GM18502 (cell line): ENCODE data around the gene HDAC9.
A peak's percentile ranks its signal among the peaks of the same experiment; 100 is the strongest.

ENCODE experiments used
- ATAC-seq: cut with Tn5 transposase; IDR thresholded peaks from one replicate; pipeline ENCODE4 v1.9.1; 2021; ENCODE audit warnings: mild to moderate bottlenecking; ENCODE audit not compliant: unreplicated experiment, poor library complexity

Gene HDAC9

DNA sequence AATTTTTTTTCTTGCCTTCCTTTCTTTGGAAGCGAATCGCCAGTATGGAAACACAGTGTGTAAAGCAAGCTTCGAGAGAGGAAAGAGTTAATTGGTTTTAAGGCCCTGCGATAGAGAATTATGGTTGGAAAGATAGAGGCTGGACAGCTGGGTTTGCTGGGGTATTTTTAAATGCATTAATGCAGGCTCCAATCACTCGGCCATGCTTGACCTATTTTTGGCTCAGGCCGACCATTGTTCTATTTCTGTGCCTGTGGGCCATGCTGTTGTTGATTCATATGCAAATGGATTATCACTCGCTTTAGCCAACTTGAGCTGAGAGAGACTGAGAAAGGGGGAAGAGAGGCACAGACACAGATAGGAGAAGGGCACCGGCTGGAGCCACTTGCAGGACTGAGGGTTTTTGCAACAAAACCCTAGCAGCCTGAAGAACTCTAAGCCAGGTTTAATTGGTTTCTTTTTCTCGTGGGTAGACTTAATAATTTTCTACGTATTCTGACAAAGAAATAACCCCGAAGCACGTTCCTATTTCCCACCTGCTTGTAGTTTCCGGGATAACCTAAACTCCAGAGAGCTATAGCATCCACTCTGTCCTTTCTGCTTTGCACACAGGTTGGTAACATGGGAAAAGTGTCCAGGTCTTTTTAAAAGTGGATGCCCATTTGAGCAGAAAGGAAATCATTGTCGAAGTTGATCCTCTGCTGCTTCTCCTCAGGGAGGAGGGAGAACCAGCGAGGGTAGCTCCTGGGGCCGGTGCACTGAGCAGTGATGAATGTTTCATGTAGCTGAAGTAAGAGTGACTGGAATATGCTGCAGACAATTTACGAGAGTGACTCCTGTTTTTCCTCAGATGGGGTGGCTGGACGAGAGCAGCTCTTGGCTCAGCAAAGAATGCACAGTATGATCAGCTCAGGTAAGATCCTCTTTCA, at the start of gene HDAC9:
Gene HDAC9 (plus strand): TSS at position 338 of the 929 bp plus-strand sequence. CDS start 554 bp downstream, at position 892.
- ATAC-seq: peak; percentile 94

DNA sequence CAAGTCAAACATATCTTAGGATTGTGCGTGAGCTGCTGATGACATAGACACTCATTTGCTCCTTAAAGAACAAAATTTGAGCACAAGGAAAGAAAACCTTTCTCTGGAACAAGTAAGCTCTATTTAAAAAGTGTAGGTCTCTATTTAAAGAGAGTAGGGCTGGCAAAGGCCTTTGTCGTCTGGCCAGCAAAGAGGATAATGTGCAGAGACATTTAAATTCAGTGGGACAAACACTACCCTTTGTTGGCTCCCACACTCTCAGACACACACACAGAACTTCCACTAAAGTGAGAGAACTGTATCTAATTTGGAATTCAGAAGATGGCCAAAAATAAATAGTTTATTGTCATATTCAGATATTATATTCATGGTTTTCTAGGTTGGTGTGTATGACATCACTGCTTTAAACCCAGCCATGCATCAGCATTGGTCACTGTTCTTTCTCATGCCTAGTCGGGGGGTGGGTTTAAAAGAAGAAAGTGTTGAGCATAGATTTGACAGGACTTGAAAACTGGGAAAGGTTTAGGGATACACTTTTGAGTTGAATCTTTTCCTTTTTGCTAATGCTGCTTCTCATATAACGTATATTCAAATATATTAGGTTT, 49.5 kb upstream of the HDAC9 start:
- no peak for ATAC-seq

DNA sequence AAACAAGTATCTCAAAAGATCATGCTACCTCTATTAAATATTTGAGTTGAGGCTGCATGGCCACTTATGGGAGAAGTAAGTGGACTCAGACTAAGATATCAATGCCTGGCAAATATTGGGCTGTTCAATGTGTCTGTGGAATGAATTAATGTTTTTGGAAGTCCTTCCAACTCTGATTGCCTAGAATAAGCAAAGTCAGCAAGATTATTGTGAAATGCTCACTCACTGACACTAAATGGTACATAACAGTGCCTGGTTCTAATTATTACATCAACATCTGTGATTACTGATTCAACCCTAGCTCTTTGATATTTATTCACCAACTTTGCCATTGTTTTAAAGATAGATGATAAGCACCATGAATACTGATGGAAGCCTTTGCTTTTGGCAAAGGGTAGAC, 45.5 kb upstream of the HDAC9 start:
- ATAC-seq: no peak

DNA sequence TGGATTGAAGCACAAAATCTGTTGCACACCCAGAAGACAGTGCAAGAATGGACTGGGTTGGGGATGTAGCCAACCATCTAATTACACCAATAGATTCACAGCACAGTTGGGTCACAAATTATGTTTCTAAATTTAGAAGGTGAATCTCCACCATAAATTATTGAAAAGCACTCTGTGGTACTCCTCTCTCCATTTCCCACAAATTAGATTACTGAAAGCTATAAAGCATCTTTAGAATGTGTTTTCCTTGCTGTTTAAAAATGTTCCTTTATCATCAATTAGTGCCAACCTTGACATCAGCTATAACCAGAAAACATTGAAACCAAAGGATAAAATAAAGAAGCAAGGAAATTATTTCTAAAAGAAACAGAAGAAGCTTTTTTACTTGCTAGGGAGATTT, 39.9 kb upstream of the HDAC9 start:
- no peak for ATAC-seq

DNA sequence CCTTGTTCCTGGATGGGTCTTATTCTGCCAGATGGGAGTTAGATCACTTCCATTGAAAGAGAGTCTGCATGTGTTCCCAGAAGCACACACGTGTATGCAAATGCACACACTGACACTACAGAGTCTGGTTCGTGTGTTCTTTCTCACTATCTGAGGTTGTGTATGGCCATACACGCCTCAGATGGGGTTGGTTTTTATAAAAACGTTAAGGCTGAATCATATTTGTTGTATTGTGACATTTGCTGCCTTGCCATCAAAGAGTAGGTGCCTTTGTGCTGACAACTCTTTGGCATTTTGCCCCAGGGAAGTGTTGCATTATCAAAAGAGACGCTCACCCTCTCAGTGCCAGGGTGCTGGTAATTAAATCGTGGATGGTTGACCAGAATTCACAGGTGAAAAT, 37.7 kb upstream of the HDAC9 start:
- no peak for ATAC-seq

DNA sequence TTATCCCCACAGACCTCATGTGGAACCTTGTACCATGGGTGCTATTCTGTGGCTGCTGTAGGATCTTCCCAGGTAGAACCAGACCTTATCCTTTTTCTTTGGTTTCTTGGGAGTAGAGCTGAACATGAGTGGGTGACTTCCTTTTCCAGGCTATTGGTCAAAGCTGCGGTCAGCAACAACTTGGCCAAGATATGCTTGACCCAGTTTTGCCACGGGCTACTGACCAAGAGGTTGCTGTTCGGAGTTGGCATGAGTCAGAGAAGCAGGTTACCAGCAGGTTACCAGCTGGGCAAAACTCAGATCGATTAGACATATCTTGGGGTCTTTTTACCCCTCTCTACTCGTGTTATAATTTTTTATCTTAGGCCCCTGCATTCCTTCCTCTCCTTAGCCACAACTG, 36.7 kb upstream of the HDAC9 start:
- no peak for ATAC-seq

DNA sequence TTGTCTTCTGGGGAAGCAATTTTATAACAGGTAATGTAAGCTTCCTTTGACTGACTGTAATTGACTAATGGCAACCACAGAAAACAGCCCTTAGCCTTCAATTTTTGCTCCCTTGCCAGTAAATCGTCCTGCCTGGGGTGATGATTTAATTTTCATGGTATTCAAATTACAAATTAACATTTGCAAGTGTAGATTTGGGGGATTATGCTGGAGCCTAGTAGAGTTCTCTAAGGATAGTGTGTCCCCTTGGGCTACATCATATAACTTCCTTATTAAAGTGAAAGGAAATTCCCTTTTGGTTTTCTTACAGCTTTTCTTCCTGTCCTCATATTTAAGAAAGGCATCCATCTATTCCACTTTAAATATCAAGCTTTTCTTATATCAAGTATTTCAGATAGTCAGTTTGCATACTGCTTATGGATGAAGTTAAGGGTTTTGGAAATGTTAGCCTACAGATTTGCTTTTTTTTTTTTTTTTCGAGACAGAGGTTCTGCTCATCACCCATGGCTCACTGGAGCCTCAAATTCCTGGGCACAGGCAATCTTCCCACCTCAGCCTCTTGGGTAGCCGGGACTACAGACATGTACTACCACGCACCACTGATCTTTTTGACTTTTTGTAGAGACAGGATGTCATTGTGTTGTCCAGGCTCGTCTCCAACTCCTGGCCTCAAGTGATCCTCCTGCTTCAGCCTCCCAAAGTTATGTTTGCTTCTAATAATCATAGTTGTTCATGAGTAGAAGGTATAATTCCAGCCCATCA, 35.9 kb upstream of the HDAC9 start:
- ATAC-seq: no peak

DNA sequence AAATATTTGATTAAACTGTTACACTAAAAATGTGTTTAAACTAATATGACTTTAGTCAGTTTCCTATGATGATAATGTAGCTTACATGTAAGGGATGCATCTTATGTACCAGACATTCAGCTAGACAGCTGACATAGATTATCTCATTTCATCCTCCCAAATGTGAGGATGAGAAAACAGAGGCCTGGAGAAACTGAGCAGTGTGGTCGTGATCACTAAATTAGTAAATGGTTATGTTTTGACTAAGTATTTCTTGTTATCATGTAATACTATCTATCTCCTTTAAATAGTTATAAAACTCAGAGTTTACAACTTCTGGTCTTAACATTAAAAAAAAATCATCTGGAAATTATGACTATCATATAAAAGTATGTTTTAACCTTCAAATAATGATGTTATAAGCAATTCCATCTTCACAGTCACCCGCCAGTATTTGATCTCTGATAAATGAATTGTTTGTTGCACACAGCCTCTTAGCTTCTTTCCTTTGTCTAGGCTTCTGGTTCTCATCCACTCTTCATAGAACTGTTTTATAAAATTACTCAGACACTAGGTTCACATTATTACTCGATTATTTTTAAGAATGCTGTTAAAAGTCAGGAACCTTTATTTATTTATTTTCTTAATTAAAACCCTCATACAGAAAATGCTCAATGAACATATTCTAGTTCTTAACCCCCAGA, 33.6 kb upstream of the HDAC9 start:
- ATAC-seq: peak; percentile 65

DNA sequence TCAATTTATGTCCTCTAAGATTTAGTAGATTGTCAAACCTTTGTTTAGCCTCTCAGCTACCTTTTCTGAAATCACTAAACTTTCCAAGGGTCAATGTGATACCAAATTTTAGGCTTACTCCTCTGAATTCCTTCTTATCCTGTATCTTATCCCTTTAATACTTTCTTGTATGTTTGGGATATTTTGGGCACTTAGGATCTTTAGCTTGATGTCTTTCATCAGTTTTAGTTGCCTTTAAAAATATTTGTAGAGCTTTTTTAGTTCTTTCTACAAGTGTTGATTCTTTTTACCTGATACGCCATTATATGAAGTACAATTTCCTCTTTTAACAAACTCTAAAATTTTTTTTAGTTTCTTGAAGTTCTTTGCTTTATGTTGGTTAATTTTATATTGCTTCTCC, 30.7 kb upstream of the HDAC9 start:
- ATAC-seq: no peak

DNA sequence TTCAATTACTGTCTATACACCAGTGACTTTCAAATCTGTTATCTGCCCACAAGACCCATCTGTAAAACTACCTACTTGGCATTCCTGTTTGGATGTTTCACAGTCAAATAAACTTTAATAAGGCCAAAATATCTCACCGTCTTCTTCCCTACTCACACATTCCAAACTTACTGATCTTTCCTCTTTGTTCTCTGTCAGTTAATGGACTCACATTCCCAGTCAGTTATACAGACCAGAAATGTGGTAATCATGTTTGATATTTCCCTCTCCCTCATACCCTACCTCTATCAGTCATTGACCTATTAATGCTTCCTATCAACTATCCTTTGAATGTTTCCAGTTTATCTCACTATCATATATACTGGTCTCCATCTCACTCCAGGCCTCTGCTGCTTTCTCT, 28.5 kb upstream of the HDAC9 start:
- ATAC-seq: no peak

DNA sequence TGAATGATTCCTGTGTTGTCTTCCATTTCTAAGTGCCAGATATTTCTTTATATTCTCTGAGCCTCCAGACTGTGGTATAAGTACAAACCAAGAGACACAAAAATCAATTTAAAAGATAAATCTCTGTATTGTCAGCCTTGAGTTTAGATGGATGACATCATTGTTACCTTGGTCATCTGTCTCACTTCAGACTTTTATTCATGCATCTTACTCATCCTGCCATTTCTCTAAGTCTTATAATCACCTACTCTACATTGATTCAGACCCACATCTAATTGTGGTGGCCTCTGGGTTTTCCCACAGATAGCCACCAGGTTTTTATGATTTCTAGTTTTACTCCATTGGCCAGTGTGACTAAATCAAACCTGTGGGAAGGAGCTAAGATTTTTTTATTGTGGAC, 26.8 kb upstream of the HDAC9 start:
- no peak for ATAC-seq

DNA sequence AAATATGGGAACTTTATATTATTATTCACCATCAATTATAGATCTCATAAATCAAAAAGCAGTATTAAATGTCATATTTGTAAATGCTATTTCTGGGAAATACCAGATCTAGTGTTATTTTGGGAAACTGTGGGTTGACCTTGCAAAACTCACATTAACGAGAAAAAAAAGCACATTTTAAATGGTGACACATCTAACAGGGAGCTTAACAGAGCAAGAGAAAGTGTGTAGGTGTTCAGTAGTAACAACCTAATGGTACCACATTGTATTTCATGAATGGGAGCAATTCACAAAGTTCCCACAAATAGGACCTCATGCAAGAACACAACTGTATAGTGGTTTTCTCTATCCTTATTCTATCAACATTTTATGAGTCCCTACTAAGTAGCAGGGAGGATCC, 26.2 kb upstream of the HDAC9 start:
- ATAC-seq: no peak

DNA sequence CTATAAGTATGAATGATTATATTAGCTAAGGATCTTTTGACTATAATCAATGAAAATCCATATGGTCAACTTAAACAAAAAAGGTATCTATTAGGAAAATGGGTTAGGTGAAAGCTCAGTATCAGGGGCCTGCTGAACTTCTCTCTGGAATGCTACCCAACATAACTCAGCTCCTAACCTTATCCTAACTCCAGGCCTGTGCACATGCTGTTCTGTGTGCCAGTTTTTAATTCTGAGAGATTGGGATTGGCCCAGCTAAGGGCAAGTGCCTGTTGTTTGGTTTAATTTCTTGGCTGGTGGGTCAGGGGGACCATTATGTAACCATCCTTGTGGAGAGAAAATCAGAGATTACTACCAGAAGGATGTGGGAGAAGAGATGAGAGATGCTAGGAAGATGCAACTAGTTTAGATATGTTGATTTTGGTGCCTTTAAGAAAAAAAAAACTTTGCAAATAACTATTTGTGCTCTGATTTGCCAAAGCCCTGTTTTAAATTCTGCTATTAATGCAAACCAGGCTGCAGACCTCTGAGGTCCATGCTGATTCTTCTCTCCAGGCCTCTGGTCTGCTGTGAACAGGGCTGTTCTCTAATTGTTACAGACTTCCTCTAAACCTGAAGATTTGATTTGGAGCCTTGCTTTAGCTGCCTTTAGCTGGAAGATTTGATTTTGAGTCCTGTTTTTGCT, 23.9 kb upstream of the HDAC9 start:
- no peak for ATAC-seq

DNA sequence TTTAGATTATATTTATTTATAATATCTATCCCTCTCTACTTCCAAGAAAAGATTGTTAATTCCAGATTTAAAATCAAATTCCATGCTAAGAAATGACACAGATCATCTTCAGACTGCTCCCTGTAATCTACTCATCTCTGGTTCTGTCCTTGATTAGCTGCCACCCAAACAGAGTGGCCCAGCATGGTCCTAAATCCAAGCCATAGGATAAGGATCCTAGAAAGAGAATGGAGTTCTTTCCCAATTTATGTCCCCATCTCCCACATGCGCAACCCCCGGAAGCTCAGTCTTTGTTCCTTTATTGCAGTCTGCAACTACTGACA, 23.4 kb upstream of the HDAC9 start:
- ATAC-seq: no peak

DNA sequence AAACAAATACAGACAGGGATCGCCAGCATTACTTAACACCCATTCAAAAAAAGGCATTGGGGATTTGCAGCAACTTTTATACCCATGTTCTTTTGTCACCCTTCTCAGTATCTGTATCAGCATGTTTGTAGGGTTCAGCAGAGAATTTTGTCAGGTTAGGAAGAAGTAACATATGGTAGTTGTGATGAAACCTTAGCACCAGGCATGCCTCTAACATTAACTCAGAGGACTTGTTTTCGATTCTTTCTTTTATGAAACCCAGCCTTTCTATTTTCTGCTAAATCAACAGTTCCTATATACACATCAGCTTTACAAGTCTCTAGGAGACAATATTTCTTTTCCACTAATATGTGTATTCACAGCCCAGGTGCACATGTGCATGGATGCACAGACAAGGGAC, 22.4 kb upstream of the HDAC9 start:
- ATAC-seq: no peak

DNA sequence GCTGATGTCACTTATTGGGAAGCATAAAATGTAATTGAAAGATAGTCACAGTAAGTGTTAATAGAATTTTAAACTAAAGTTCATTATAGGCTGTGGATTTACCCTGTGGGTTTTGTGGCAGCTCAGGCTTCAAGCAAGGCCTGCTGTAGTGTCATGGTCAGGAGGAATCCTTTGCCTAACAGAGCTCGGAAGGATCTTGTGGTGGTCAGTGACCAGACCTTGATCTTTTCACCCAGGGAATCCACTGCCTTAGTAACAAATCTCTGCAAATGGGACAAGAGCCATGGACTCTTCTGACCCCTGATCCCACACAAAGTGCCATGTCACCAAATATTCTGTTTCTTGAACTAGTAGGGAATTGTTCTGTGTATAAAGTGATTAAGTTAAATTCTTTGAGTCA, 20.6 kb upstream of the HDAC9 start:
- ATAC-seq: no peak

DNA sequence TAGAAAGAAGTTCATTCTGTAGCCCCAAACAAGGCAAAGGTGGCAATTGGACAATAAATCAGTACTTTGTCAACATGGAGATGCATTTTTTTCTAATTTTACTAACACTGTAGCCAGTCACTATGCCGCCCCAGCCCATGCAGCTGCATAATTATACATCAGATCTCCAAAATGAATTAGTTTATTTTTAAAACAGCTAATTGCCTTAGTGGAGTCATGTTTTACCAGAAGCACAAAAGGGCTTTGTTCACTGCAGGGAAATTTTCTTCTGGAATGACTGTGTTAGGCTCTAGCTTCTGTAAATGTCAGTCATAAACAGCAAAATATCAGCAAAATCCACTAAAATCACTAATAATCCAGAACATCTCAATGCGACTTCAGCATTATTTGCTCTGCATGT, 20.1 kb upstream of the HDAC9 start:
- no peak for ATAC-seq

DNA sequence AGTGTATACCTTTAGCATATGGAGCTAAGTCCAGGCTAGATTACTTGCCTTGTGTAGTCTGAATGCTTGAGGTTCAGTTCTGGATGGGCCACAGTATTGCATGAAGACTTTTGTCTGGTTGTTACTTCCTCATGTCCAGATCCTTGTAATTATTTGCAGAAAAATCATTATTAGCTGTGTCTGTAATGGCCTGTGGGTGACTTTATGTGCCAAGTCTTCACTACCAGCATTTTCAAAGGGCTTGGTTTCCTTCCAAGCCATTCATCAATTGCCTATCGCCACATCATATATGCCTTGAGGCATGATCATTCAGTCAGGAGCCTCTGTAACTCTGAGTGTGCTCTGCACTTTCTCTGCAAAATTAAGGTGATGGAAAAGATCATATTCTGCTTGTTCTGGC, 13.8 kb upstream of the HDAC9 start:
- no peak for ATAC-seq

DNA sequence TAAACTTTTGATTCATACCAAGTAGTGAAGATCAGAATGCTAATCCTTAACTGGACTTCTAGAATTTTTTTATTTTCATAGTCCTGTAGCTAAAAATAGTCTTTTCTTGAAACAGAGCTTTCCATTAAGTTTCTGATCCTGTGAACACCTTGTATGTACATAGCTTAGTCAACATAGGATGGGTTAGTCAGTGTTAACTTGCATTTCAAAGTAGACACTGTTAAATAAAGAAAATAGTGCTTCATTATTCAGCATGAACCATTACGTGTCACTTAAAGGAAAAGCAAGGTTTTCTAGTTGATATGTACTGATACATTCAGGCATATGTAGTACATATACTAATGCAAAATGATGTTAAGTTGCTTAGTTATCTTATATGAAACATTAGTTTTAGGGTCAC, 7.5 kb upstream of the HDAC9 start:
- ATAC-seq: no peak

DNA sequence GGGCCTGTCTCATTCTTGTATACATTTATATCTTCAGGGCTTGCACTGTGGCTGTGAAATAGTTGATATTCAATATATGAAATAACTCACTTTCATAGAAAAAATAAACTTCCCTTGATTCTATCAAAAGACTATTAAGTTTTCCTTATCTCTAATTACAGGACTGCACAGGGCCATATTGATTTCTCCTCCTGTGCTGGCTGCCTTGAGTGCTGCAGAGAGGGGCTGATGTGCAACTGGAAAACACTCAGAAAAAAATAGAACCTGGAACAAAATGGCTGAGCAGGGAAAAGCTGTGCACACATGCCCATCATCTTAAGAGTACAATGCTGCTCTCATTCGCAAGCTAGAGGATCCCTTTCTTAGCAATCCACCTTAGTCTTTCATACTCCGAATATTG, 5.9 kb upstream of the HDAC9 start:
- ATAC-seq: no peak
